ENCODE measurements around the gene DOCK6.
A peak's percentile ranks its signal among the peaks of the same experiment; 100 is the strongest.

DOCK6 gene

GRCh38 chr19:11195681-11196080, 66.6 kb downstream of the DOCK6 start:
- no peak for TF ChIP-seq CTCF (conservative IDR thresholded peaks at IDR 0.05; ENCODE audit: control insufficient read depth, insufficient read depth, low read depth, low read length)
- no peak for DNase-seq (ENCODE audit: low read depth)
- H3K4me3 ChIP-seq (ENCODE audit: control insufficient read depth, low read depth, low read length): peak overlapping the region; percentile 45

DNA sequence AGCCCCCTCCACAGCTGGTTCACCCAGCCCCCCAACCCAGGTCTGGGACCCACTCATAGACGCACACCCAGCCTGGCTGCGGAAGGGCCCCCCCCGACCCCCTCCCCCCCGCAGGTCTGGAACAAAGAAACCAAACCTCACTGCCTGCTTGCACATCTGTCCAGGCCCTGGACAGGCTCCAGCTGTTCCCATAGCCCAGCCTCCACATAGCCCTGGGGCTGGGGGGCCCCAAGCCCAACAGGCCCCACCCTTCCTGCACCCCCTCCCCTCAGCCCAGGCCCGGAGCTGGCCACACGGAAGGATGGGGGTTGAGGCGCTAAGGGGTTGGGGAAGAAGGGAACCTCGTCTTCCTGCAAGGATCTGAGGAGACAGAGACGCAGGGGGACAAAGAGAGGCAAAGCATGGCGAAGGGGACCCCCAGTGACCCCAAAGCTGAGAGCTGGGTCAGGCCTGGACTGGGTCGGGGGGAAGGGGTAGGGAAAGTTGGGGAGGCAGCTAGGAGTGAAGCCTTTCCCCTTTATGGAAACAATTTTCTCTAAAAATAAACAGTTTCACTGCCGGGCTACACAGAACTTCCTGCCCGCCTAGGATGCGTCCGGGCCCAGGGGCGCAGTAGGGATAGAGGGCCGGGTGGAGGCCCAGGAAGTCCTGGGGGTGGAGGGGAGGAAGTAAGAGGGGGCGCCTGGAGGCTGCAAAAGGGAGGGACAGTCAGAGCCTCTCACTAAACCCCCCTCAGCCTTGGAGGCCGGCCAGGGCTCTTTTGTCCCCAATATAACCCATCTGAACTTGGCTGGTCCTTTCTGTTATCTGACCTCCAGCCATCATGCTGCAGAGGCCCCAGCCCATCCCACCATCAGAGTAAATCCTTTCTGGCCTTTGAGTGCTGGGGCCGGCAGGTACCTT, 67.4 kb downstream of the DOCK6 start:
- DNase-seq (ENCODE audit: low read depth): no peak
- TF ChIP-seq CTCF (conservative IDR thresholded peaks at IDR 0.05; ENCODE audit: control insufficient read depth, insufficient read depth, low read depth, low read length): no peak

GRCh38 chr19:11194173-11194572, 68.2 kb downstream of the DOCK6 start:
- TF ChIP-seq CTCF (conservative IDR thresholded peaks at IDR 0.05; ENCODE audit: control insufficient read depth, insufficient read depth, low read depth, low read length): no peak
- H3K4me3 ChIP-seq (ENCODE audit: control insufficient read depth, low read depth, low read length): no peak overlapping the region
- no peak for DNase-seq (ENCODE audit: low read depth)

More for the DNA sequence above, 67.4 kb downstream of the DOCK6 start:
- peak overlapping the region; percentile 45 for H3K4me3 ChIP-seq (ENCODE audit: control insufficient read depth, low read depth, low read length)

DNA sequence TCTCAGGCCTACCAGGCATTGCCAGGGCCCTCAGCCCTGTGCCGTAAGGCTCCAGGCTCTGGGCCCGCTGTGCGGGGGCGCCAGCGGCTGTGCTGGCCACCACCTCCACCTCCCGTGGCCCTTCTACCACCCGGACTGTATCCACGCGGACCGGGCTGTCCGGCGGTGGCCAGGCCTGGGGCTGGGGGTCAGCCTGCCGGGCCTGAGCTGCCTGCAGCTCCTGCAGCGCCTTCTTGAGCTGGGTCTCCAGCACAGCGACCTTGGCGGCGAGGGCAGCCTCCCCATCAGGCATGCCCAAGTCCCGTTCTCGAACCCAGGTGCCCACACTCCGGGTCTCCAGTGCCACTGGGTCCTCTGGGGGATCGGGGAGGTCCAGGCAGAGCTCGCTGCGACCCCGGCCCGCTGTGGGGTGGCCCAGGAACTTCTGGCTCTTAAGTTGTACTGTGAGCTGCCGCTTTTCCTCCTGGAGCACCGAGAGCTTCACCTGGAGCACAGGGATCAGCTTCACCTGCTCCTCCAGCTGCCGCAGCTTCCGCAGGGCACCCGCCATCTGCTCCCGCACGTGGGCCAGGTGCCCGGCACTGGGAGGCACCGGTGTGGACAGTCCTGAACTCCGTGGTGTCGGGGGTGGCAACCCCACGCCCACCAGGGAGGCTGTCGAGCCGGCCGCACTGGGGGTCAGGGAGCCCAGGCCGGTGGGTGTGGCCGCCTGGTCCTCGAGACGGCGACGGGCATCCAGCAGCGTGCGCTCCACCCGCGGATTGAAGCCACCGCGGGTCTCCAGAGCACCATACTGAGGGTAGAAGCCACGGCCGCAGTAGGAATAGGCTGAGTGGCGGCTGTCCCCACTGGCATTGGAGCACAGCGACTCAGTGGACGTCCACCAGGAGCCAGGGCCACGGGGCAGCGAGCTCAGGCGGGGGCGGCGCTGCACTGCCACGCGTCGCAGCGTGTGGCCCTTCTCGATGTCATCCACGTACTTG, 69.1 kb downstream of the DOCK6 start:
- no peak for TF ChIP-seq CTCF (conservative IDR thresholded peaks at IDR 0.05; ENCODE audit: control insufficient read depth, insufficient read depth, low read depth, low read length)
- no peak overlapping the region for H3K4me3 ChIP-seq (ENCODE audit: control insufficient read depth, low read depth, low read length)
- no peak for DNase-seq (ENCODE audit: low read depth)

DNA sequence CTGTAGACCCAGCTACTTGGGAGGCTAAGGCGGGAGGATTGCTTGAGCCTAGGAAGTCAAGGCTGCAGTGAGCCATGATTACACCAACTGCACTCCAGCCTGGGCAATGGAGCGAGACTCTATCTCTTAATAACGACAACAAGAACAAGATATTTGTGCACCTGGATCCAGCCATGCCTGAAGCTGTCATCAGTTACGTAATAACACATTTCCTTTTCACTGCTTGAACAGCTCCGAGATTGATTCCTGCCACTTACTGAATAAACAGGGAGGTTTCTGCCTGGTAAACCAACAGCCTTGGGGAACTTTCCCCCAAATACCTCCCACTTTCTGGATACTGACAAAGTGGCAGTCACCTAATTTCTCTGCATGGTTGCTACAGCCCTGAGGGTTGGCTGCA, 70.4 kb downstream of the DOCK6 start:
- DNase-seq (ENCODE audit: low read depth): no peak
- TF ChIP-seq CTCF (conservative IDR thresholded peaks at IDR 0.05; ENCODE audit: control insufficient read depth, insufficient read depth, low read depth, low read length): no peak
- H3K4me3 ChIP-seq (ENCODE audit: control insufficient read depth, low read depth, low read length): no peak overlapping the region

DNA sequence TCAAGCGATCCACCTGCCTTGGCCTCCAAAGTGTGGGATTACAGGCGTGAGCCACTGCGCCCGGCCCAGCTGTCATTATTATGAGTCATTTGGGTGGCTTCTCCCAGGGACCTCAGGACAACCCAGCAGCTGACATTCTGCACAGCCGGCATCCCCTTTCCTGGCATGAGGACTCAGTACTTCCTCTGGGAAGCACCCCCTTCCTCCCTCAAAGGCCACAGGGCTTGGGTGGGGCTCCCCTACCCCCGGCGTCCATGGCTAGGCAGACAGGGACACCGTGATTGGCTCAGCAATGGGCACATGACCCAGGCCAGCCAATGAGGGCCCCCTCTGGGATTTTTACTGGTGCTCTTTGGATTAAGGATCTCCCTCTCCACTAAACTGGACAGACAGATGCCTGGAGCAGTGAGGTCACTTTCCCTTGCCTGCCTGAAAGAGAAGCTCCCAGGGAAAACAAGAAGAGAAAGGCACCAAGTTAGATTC, 71.0 kb downstream of the DOCK6 start:
- no peak for TF ChIP-seq CTCF (conservative IDR thresholded peaks at IDR 0.05; ENCODE audit: control insufficient read depth, insufficient read depth, low read depth, low read length)
- no peak overlapping the region for H3K4me3 ChIP-seq (ENCODE audit: control insufficient read depth, low read depth, low read length)
- peak; percentile 83 for DNase-seq (ENCODE audit: low read depth)
